ENCODE data around the gene NPAP1.
"Not testable (repeated sequence)": the region's sequence is repeated elsewhere in the genome, so short reads cannot be mapped to it uniquely, and the experiment has no call there.

The NPAP1 gene, protein sequence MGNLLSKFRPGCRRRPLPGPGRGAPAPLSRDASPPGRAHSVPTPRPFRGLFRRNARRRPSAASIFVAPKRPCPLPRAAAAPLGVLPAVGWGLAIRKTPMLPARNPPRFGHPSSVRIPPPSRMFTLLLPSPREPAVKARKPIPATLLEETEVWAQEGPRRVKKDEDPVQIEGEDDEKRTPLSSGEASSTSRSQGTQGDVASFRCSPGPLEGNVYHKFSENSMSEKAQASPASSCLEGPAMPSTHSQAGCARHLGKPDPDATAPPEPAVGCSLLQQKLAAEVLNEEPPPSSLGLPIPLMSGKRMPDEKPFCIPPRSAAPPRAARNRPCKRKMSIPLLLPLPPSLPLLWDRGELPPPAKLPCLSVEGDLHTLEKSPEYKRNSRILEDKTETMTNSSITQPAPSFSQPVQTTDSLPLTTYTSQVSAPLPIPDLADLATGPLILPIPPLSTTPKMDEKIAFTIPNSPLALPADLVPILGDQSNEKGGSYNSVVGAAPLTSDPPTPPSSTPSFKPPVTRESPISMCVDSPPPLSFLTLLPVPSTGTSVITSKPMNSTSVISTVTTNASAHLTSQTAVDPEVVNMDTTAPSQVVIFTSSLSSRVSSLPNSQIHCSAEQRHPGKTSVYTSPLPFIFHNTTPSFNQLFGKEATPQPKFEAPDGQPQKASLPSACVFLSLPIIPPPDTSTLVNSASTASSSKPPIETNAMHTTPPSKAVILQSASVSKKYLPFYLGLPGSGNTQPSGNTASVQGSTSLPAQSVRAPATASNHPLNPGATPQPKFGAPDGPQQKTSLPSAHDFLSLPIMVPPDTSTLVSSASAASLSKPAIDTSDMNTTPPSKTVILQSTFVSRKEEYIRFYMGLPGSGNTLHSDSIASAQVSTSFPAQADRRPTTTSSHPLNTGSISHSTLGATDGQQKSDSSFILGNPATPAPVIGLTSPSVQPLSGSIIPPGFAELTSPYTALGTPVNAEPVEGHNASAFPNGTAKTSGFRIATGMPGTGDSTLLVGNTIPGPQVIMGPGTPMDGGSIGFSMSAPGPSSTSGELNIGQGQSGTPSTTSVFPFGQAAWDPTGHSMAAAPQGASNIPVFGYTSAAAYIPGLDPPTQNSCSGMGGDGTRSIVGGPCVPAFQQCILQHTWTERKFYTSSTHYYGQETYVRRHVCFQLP

DNA sequence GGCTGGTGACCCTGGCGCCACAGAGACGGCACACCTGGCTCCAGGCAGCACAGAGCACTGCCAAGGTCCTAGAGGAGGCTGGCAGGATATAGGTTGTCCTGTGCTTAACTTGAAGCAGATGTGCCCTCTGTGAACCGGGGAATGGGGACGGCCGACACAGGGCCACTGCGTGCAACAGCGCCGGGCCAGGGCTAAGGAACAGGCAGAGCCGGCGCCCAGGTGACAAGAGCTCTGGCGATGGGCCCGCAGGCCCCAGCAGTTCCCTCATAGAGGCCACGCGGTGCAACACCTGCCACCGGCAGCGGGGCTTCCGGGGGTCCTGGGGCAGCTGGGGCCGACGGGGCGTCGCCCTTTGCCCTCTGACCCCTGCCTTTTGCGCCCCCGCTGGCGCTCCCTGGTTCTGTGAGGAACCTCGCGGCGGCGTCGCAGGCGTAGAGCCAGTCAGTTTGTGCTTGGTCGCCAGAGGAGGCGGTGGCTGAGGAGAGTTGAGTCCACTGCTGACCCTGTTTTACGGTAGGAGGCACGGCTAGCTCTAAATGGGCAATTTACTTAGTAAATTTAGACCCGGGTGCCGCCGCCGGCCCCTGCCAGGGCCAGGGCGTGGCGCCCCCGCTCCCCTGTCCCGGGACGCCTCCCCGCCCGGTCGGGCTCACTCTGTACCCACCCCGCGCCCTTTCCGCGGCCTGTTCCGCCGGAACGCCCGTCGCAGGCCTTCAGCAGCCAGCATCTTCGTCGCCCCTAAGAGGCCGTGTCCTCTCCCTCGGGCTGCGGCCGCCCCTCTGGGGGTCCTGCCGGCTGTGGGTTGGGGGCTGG is at the start of gene NPAP1:
Gene NPAP1 (plus strand): TSS at position 444 of the 813 bp plus-strand sequence. CDS start 93 bp downstream, at position 537.
- H3K27ac ChIP-seq, result no peak within 1 kb of the TSS
- no peak for TF ChIP-seq ZFX (IDR thresholded peaks at IDR 0.05; ENCODE audit: borderline replicate concordance)
- TF ChIP-seq, protein P1, sequence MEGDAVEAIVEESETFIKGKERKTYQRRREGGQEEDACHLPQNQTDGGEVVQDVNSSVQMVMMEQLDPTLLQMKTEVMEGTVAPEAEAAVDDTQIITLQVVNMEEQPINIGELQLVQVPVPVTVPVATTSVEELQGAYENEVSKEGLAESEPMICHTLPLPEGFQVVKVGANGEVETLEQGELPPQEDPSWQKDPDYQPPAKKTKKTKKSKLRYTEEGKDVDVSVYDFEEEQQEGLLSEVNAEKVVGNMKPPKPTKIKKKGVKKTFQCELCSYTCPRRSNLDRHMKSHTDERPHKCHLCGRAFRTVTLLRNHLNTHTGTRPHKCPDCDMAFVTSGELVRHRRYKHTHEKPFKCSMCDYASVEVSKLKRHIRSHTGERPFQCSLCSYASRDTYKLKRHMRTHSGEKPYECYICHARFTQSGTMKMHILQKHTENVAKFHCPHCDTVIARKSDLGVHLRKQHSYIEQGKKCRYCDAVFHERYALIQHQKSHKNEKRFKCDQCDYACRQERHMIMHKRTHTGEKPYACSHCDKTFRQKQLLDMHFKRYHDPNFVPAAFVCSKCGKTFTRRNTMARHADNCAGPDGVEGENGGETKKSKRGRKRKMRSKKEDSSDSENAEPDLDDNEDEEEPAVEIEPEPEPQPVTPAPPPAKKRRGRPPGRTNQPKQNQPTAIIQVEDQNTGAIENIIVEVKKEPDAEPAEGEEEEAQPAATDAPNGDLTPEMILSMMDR (IDR thresholded peaks at IDR 0.05), result no peak

DNA sequence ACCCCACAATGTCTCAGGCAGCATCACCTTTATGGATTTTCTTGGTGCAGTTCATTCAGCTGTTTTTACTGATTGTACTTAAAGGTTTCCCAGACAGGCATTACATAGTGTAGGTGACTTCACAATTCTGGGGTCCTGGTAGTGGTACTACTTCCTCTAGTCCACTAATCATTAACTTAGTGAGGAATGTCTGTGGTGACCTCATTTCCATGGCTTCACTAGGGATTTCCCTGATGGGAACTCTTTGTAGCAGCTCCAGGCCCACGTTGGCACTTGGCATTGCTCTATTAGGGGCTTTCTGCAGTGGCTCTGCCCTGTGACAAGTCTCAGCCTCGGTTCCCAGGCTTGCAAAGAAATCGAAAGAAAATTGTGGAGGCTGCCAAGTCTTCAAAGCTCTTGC is 48.1 kb upstream of the NPAP1 start:
- H3K27ac ChIP-seq, result no peak overlapping the region
- no peak for TF ChIP-seq ZFX (IDR thresholded peaks at IDR 0.05; ENCODE audit: borderline replicate concordance)
- TF ChIP-seq, protein P1 (IDR thresholded peaks at IDR 0.05), result no peak

DNA sequence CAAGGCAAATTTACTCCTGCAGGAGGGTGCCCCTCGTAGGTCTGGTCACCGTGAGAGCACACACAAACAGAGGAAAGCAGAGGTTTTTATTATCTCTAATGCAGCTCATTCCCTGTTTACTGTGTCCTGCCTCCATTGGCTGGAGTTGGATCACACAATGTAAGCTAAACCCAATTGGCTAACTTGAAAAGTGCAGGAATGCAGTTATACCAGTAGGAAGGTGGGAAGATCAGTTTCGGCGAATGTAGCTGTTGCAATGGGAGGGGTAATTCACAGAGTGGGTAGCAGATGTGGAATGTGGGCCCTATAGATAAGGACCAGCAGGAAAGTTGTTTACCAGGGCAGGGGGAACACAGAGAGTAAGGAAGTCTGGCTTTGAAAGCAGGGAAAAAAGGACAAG is 42.5 kb upstream of the NPAP1 start:
- TF ChIP-seq ZFX (IDR thresholded peaks at IDR 0.05; ENCODE audit: borderline replicate concordance), result no peak
- TF ChIP-seq, protein P1 (IDR thresholded peaks at IDR 0.05), result no peak
- no peak overlapping the region for H3K27ac ChIP-seq

DNA sequence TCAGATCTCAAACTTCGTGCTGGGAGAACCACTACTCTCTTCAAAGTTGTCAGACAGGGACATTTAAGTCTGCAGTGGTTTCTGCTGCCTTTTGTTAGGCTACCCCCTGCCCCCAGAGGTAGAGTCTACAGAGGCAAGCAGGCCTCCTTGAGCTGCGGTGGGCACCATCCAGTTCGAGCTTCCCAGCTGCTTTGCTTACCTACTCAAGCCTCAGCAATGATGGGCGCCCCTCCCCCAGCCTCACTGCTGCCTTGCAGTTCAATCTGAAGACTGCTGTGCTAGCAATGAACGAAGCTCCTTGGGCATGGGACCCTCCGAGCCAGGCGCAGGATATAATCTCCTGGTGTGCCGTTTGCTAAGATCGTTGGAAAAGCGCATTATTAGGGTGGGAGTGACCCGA is 36.2 kb upstream of the NPAP1 start:
- not testable (repeated sequence) for H3K27ac ChIP-seq

DNA sequence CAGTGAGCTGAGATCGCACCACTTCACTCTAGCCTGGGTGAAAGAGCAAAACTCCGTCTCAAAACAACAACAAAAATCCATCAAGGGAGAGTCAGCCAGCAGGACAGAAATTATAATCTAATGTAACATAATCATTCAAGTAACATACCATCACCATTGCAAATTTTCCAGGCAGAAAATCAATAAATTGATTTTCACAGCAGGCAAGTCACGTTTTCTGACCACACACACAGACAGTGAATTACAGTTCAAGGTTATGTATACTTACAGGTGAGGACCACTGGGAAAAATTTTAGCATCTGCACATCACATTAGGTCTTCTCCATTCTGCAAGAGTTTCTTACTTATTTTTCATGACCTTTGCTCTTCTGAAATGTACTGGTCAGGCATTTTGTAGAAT is 29.9 kb upstream of the NPAP1 start:
- no peak for TF ChIP-seq ZFX (IDR thresholded peaks at IDR 0.05; ENCODE audit: borderline replicate concordance)
- TF ChIP-seq, protein P1 (IDR thresholded peaks at IDR 0.05), result no peak
- H3K27ac ChIP-seq, result no peak overlapping the region

DNA sequence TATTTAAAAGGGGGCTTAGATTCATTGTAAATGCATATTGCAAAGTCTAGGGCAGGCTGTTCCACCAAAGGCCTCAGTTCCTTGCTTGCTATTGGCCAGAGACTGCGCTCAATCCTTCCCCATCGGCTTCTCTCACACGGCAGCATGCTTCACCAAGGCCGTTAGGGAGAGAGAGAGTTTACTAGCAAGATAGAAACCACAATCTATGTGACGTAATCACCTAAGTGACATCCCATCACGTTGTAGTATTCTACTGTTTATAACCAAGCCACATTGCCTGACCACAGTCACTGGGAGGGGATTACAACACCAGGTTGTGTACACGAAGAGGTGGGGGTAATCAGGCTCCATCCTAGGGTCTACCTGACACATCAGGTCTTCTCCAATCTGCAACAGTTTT is 16.0 kb upstream of the NPAP1 start:
- TF ChIP-seq, protein P1 (IDR thresholded peaks at IDR 0.05), result no peak
- no peak for TF ChIP-seq ZFX (IDR thresholded peaks at IDR 0.05; ENCODE audit: borderline replicate concordance)
- H3K27ac ChIP-seq, result no peak overlapping the region

DNA sequence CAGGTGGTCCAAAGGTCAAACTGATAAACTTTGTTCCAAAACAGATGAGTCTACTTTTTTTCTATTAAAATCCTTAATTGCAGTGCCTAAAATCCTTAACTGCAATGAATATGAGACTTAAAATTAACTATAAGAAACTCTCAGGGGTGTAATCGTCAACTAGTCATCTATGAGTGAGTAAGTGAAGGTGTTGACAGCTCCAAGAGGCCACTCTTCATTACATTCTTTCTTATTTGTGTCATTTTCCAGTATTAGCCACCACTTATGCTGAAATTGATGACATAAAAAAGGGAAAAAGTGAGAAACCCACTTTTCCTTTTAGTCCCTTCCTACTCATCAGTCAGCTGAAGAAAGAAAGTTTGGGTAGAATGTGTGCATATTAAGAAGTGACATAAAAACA is 12.6 kb upstream of the NPAP1 start:
- TF ChIP-seq ZFX (IDR thresholded peaks at IDR 0.05; ENCODE audit: borderline replicate concordance), result no peak
- TF ChIP-seq, protein P1 (IDR thresholded peaks at IDR 0.05), result no peak

More for the DNA sequence above, 12.6 kb upstream of the NPAP1 start:
- H3K27ac ChIP-seq, result no peak overlapping the region

Measured in 22Rv1 (cell line).